Limb (tissue), 2 donors: Measurements from ENCODE around the gene MLXIP.

Experiments
- DNase-seq, 2 donors: peaks; one replicate each; pipeline ENCODE4 v3.0.0-alpha.2; 2016; ENCODE audit errors: extremely low spot score in 2 of 2

The MLXIP gene

GRCh38 chr12:122079532-122080081, 1.1 kb downstream of the MLXIP start:
- no peak for DNase-seq

GRCh38 chr12:122080149-122081082, 1.9 kb downstream of the MLXIP start:
- no peak for DNase-seq

- no peak for DNase-seq
Observed at GRCh38 chr12:122081083-122081696, 2.6 kb downstream of the MLXIP start.

- peak in 1 of 2 donors; percentile 51 for DNase-seq
Observed at GRCh38 chr12:122081697-122082221, 3.2 kb downstream of the MLXIP start.

- no peak for DNase-seq
Observed at GRCh38 chr12:122082621-122083356, 4.2 kb downstream of the MLXIP start.

GRCh38 chr12:122084857-122085405, 6.4 kb downstream of the MLXIP start:
- DNase-seq: no peak

- DNase-seq: no peak
Observed at GRCh38 chr12:122085591-122085990, 7.0 kb downstream of the MLXIP start.

GRCh38 chr12:122086116-122086515, 7.6 kb downstream of the MLXIP start:
- no peak for DNase-seq

- DNase-seq: no peak
Observed at GRCh38 chr12:122086641-122087285, 8.2 kb downstream of the MLXIP start.

GRCh38 chr12:122087431-122088178, 9.0 kb downstream of the MLXIP start:
- no peak for DNase-seq

- DNase-seq: no peak
Observed at GRCh38 chr12:122088179-122088810, 9.7 kb downstream of the MLXIP start.

- DNase-seq: no peak
Observed at GRCh38 chr12:122089077-122089476, 10.5 kb downstream of the MLXIP start.

- DNase-seq: no peak
Observed at GRCh38 chr12:122090759-122091515, 12.4 kb downstream of the MLXIP start.

GRCh38 chr12:122093098-122093883, 14.7 kb downstream of the MLXIP start:
- no peak for DNase-seq

GRCh38 chr12:122094137-122094734, 15.7 kb downstream of the MLXIP start:
- DNase-seq: no peak

GRCh38 chr12:122094735-122095631, 16.4 kb downstream of the MLXIP start:
- DNase-seq: no peak

- DNase-seq: no peak
Observed at GRCh38 chr12:122096014-122096413, 17.5 kb downstream of the MLXIP start.
